HG03432 (cell line): ENCODE data around the gene SLC25A30.
"Not testable (repeated sequence)": the region's sequence is repeated elsewhere in the genome, so short reads cannot be mapped to it uniquely, and the experiment has no call there.

Source experiments
- ATAC-seq: cut with Tn5 transposase; IDR thresholded peaks from one replicate; pipeline ENCODE4 v1.9.1; 2021; ENCODE audit warnings: mild to moderate bottlenecking, moderate library complexity; ENCODE audit not compliant: unreplicated experiment

Gene SLC25A30

GRCh38 chr13:45393941-45394570 is 24.1 kb downstream of the SLC25A30 start:
- ATAC-seq, result no peak

GRCh38 chr13:45392811-45393210 is 25.4 kb downstream of the SLC25A30 start:
- no peak for ATAC-seq

GRCh38 chr13:45391926-45392325 is 26.2 kb downstream of the SLC25A30 start:
- no peak for ATAC-seq

GRCh38 chr13:45391128-45391527 is 27.0 kb downstream of the SLC25A30 start:
- not testable (repeated sequence) for ATAC-seq

GRCh38 chr13:45390348-45390747 is 27.8 kb downstream of the SLC25A30 start:
- ATAC-seq, result not testable (repeated sequence)

- ATAC-seq, result no peak
Observed at GRCh38 chr13:45388664-45389063, 29.5 kb downstream of the SLC25A30 start.

GRCh38 chr13:45386892-45387575 is 31.1 kb downstream of the SLC25A30 start:
- not testable (repeated sequence) for ATAC-seq

GRCh38 chr13:45385907-45386553 is 32.1 kb downstream of the SLC25A30 start:
- ATAC-seq, result no peak

- no peak for ATAC-seq
Observed at GRCh38 chr13:45385320-45385719, 32.9 kb downstream of the SLC25A30 start.

- no peak for ATAC-seq
Observed at GRCh38 chr13:45384474-45385174, 33.5 kb downstream of the SLC25A30 start.

- ATAC-seq, result not testable (repeated sequence)
Observed at GRCh38 chr13:45382739-45383138, 35.4 kb downstream of the SLC25A30 start.

- no peak for ATAC-seq
Observed at GRCh38 chr13:45381196-45381595, 37.0 kb downstream of the SLC25A30 start.

GRCh38 chr13:45380708-45381107 is 37.5 kb downstream of the SLC25A30 start:
- not testable (repeated sequence) for ATAC-seq

- ATAC-seq, result not testable (repeated sequence)
Observed at GRCh38 chr13:45379516-45379915, 38.7 kb downstream of the SLC25A30 start.

GRCh38 chr13:45378786-45379185 is 39.4 kb downstream of the SLC25A30 start:
- not testable (repeated sequence) for ATAC-seq

GRCh38 chr13:45377314-45377713 is 40.9 kb downstream of the SLC25A30 start:
- not testable (repeated sequence) for ATAC-seq

- ATAC-seq, result not testable (repeated sequence)
Observed at GRCh38 chr13:45376651-45377050, 41.5 kb downstream of the SLC25A30 start.

- no peak for ATAC-seq
Observed at GRCh38 chr13:45374917-45375316, 43.3 kb downstream of the SLC25A30 start.

- no peak for ATAC-seq
Observed at GRCh38 chr13:45373162-45373547, 45.0 kb downstream of the SLC25A30 start.

- ATAC-seq, result no peak
Observed at GRCh38 chr13:45372189-45373161, 45.7 kb downstream of the SLC25A30 start.
